Activated CD8-positive, alpha-beta memory T cell treated with anti-CD3 and anti-CD28 coated beads, Interleukin-2, amount 50 U/mL, for 1 hour (primary cell): Measurements from ENCODE around the gene CCDC171.

Experiments used
- DNase-seq: peaks from one replicate; pipeline ENCODE4 v3.0.0-alpha.2; 2020; ENCODE audit errors: extremely low read depth

CCDC171 gene

GRCh38 chr9:15873573-15874177 lies 320.8 kb downstream of the CCDC171 start:
- no peak for DNase-seq

GRCh38 chr9:15882328-15882727 lies 329.5 kb downstream of the CCDC171 start:
- DNase-seq: no peak

GRCh38 chr9:15882883-15883282 lies 330.0 kb downstream of the CCDC171 start:
- no peak for DNase-seq

- DNase-seq: no peak
Measured at GRCh38 chr9:15885464-15885863, 332.6 kb downstream of the CCDC171 start.

- no peak for DNase-seq
Measured at GRCh38 chr9:15889555-15889954, 336.7 kb downstream of the CCDC171 start.

GRCh38 chr9:15901572-15901971 lies 348.7 kb downstream of the CCDC171 start:
- DNase-seq: no peak

- no peak for DNase-seq
Measured at GRCh38 chr9:15909297-15909696, 356.5 kb downstream of the CCDC171 start.

GRCh38 chr9:15915711-15916110 lies 362.9 kb downstream of the CCDC171 start:
- DNase-seq: no peak

GRCh38 chr9:15927161-15927560 lies 374.3 kb downstream of the CCDC171 start:
- DNase-seq: no peak

- no peak for DNase-seq
Measured at GRCh38 chr9:15935661-15936305, 382.9 kb downstream of the CCDC171 start.

- no peak for DNase-seq
Measured at GRCh38 chr9:15936306-15936921, 383.6 kb downstream of the CCDC171 start.

GRCh38 chr9:15942831-15943424 lies 390.1 kb downstream of the CCDC171 start:
- DNase-seq: no peak

- DNase-seq: no peak
Measured at GRCh38 chr9:15944341-15944740, 391.5 kb downstream of the CCDC171 start.

- no peak for DNase-seq
Measured at GRCh38 chr9:15959663-15960062, 406.8 kb downstream of the CCDC171 start.

GRCh38 chr9:15961217-15961616 lies 408.4 kb downstream of the CCDC171 start:
- DNase-seq: no peak

GRCh38 chr9:15965246-15965745 lies 412.5 kb downstream of the CCDC171 start:
- no peak for DNase-seq

- DNase-seq: no peak
Measured at GRCh38 chr9:15966471-15966870, 413.6 kb downstream of the CCDC171 start.

- no peak for DNase-seq
Measured at GRCh38 chr9:15967068-15967467, 414.2 kb downstream of the CCDC171 start.

GRCh38 chr9:15972760-15973159 lies 419.9 kb downstream of the CCDC171 start:
- DNase-seq: no peak

- no peak for DNase-seq
Measured at GRCh38 chr9:15975101-15975778, 422.4 kb downstream of the CCDC171 start.

GRCh38 chr9:15977438-15977837 lies 424.6 kb downstream of the CCDC171 start:
- no peak for DNase-seq

GRCh38 chr9:15982182-15982581 lies 429.3 kb downstream of the CCDC171 start:
- no peak for DNase-seq
